GM18502 (cell line): ENCODE results near the gene MEPCE.

Experiments
- ATAC-seq: cut with Tn5 transposase; IDR thresholded peaks from one replicate; pipeline ENCODE4 v1.9.1; 2021; ENCODE audit warnings: mild to moderate bottlenecking; ENCODE audit not compliant: unreplicated experiment, poor library complexity

The MEPCE gene

DNA sequence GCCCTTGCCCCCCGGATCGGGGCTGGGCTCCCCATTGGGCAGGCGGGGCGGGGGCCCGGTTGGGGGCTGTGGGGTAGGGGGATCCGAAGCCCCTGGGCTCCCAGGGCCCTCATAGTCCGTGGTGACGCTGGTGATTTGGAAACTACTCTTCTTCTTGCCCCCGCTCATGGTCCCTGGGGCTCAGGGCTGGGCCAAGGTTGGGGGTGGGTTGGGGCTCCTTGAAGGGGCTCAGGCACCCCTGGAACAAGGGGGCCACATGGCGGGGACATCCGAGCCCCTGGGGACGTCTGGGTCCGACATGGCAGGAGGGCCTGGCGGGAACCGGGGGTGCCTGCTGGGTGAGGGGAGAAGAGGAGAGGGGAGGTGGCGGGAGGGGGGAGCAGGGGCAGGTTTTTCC is 48.2 kb downstream of the MEPCE start:
- no peak for ATAC-seq

DNA sequence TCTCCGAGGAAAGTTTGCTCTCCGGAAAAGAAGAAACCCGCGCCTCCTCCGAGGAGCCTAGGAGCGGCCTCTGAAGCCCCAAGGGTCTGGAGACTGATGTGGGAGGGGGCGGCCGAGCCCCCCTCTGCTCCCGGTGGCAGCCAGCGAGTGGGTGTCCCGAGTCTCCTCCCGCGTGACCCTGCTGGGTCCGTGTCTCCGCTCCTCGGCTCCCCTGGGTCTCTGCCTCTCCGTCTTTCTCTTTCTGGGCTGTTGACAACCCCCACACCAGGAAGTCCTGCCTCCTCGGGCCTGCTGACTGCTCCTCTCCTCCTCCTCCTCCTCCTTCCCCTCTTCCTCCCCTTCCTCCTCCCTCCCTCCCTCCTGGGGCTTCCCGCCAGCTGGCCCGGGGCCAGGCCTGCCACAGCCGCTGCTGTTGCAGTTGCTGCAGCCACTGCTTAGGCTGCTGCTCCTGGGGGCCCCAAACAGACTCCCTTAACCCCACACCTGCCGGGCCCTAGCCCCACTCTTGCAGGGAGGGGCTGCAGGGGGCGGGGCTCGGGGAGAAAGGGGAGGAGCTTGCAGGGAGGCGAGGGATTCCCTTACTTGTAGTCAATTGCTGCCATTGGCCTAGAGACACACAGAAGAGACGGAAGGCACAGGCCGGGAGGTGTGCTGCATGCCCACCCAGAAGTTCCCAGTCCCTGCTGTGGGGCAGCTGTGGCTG is 49.5 kb downstream of the MEPCE start, which contains the start of gene TSC22D4:
Gene TSC22D4, minus strand, starts transcription at position 257 of the 703 bp plus-strand sequence. CDS start 1,176 bp downstream, outside the sequence.
- ATAC-seq, result peak; percentile 59

DNA sequence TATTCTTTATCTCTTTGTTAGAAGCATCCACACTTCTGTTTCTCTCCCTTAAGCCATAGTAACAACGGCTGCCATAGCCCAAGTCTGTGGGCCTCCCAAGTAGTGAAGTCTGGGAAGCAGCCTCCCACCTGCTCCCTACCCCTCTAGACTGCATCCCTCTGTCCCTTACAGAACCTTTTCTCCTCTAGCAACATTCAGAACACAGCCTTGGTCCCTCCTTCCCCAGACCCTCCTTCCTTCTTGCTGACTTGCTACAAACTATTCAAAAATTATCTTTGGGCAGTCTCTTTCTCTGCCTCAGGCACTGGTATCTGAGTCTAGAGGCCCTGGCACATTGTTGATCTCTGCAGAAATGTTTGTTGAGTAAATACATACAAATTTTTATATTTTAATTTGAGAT is 51.8 kb downstream of the MEPCE start:
- ATAC-seq, result no peak

DNA sequence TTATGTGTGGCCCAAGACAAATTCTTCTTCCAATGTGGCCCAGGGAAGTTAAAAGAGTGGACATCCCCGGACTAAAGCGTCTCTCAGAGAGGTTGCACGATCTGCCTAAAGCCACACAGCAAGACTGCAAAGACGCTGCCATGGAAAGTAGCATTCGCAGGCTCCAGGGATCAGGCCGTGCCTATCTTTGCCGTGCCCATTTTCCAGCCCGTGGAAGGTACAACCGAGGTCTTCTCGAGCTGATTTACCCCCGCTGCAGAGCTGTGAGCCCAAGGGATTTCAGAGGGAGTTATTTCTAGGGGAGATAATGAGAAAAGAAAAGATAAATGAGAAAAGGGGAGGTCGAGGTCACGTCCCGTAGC is 53.1 kb downstream of the MEPCE start:
- ATAC-seq, result no peak

DNA sequence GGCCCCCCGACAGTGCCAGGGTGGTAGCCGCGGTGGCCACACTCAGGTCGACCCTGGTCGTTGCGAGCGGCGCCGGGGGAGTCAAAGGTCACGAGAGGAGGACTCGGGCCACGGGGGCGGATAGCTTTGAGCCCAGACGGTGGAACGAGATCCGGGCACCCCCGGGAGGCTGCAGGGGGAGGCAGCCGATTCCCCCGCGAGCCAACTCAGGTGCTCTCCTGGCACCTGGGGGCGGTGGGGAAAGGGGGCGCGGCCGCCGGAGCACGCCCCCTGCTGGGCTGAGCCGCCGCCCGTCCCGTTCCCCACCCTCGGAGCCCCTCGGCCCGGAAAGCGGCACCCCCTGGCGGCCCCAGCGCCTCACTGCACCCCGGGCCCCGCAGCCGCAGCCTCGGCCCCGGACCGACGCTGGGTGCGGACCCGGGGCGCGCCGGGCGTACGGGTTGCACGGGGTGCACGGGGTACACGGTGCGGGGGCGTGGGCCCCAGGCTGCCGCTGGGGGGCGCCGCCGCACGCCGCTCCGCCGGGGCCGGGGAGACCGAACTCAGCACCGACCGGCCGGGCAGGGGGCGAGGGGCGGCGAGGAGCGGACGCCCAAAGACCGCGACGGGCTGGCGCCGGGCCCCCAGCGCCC is 53.6 kb downstream of the MEPCE start:
- ATAC-seq, result peak; percentile 57
